ENCODE results near the gene PABPC1L2A. TPM values are rescaled to one million over a fixed set of nuclear protein-coding genes. Genes with fewer than 3 reads are reported as not detected.

The PABPC1L2A gene
- total RNA-seq, 1 experiment from 2014 or later: 0.52 TPM

DNA sequence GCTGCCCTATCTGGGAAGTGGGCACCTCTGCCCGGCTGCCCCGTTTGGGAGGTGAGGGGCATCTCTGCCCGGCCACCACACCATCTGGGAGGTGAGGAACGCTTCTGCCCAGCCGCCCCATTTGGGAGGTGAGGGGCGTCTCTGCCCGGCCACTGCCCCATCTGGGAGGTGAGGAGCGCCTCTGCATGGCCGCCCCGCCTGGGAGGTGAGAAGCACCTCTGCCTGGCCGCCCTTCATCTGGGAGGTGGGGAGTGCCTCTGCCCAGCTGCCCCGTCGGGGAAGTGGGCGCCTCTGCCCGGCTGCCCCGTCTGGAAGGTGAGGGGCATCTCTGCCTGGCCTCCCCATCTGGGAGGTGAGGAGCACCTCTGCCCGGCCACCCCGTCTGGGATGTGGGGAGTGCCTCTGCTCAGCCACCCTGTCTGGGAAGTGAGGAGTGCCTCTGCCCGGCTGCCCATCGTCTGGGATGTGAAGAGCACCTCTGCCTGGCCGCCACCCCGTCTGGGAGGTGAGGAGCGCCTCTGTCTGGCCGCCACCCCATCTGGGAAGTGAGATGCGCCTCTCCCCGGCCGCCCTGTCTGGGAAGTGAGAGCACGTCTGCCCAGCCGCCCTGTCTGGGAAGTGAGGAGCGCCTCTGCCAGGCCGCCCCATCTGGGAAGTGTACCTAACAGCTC is 9.8 kb downstream of the PABPC1L2A start:
- no peak overlapping the region for H3K14ac ChIP-seq (ENCODE audit: insufficient read depth, low read length)
- H4K8ac ChIP-seq (replicated peaks; ENCODE audit: insufficient read length, low read depth, low read length): no peak overlapping the region
- no peak overlapping the region for H3K18ac ChIP-seq (ENCODE audit: insufficient read length, low read depth, low read length)
- Mint-ChIP-seq H3K4me1 (no peaks in the 10 kb centered on the region), H3K9me3 (peaks cover 62 to 66% of the 10 kb centered on the region in 2 experiments), H3K36me3 (ENCODE audit: insufficient read depth in 1 of 3, low read depth in 3 of 3) (peaks cover 3 to 15% (median 7%) of the 10 kb centered on the region in 3 experiments; a peak in 3 of 7 replicates), H3K4me3 (no peak overlapping the region), H3K27ac (no peak overlapping the region; a peak in 1 of 7 replicates), H3K27me3 (ENCODE audit: low read depth) (peaks cover 28% of the 10 kb centered on the region)
- no peak overlapping the region for H3T11ph ChIP-seq (ENCODE audit: low read length)
- H3K79me2 ChIP-seq (ENCODE audit: insufficient read depth, low read length): no peaks in the 10 kb centered on the region
- no peak for DNase-seq
- no peak overlapping the region for H2AK5ac ChIP-seq (ENCODE audit: insufficient read length, low read length)
- H4K5ac ChIP-seq (ENCODE audit: insufficient read length, low read depth, low read length): no peak overlapping the region
- H4K91ac ChIP-seq (ENCODE audit: insufficient read length, low read depth, low read length): no peak overlapping the region
- peaks cover 9% of the 10 kb centered on the region for H3K9me3 ChIP-seq (ENCODE audit: control insufficient read depth, low read depth, low read length)
- no peaks in the 10 kb centered on the region for H4K20me1 ChIP-seq (ENCODE audit: control insufficient read depth, insufficient read depth, insufficient read length)
- H3K56ac ChIP-seq (ENCODE audit: insufficient read length, low read depth, low read length): no peak overlapping the region
- no peak overlapping the region for H3K27ac ChIP-seq (ENCODE audit: insufficient read length, low read depth, low read length)
- no peak overlapping the region for H2BK20ac ChIP-seq (ENCODE audit: low read depth, low read length, poor library complexity, severe bottlenecking)
- no peak overlapping the region for H2BK120ac ChIP-seq (ENCODE audit: low read depth, low read length, poor library complexity, severe bottlenecking)
- no peak overlapping the region for H2BK15ac ChIP-seq (ENCODE audit: low read depth, low read length)
- no peaks in the 10 kb centered on the region for H3K23me2 ChIP-seq (ENCODE audit: insufficient read length, low read depth, low read length, poor library complexity, severe bottlenecking)
- H2BK5ac ChIP-seq (ENCODE audit: insufficient read length, low read length): no peak overlapping the region
- no peak overlapping the region for H2BK12ac ChIP-seq (ENCODE audit: insufficient read length, low read depth, low read length)
- no peaks in the 10 kb centered on the region for H3K4me1 ChIP-seq (ENCODE audit: insufficient read depth, low read length)
- no peaks in the 10 kb centered on the region for H3K79me1 ChIP-seq (ENCODE audit: insufficient read depth, low read depth, low read length, poor library complexity, severe bottlenecking)
- H3K27me3 ChIP-seq (ENCODE audit: insufficient read depth, low read length): no peaks in the 10 kb centered on the region
- no peak overlapping the region for H3K4me2 ChIP-seq (ENCODE audit: insufficient read depth, insufficient read length, low read length)
- H3K4ac ChIP-seq (ENCODE audit: low read depth, low read length): no peak overlapping the region
- H2AFZ ChIP-seq (ENCODE audit: low read length): no peak overlapping the region
- TF ChIP-seq, protein P1, sequence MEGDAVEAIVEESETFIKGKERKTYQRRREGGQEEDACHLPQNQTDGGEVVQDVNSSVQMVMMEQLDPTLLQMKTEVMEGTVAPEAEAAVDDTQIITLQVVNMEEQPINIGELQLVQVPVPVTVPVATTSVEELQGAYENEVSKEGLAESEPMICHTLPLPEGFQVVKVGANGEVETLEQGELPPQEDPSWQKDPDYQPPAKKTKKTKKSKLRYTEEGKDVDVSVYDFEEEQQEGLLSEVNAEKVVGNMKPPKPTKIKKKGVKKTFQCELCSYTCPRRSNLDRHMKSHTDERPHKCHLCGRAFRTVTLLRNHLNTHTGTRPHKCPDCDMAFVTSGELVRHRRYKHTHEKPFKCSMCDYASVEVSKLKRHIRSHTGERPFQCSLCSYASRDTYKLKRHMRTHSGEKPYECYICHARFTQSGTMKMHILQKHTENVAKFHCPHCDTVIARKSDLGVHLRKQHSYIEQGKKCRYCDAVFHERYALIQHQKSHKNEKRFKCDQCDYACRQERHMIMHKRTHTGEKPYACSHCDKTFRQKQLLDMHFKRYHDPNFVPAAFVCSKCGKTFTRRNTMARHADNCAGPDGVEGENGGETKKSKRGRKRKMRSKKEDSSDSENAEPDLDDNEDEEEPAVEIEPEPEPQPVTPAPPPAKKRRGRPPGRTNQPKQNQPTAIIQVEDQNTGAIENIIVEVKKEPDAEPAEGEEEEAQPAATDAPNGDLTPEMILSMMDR (conservative IDR thresholded peaks at IDR 0.05): no peak
- H3K9ac ChIP-seq (ENCODE audit: extremely low read depth, insufficient read length, low read length): no peak overlapping the region
- WGBS (ENCODE audit: extremely low coverage, insufficient read length, low lambda C conversion rate): no CpG with 5 or more reads among the region's 31 CpGs
- H3K23ac ChIP-seq (ENCODE audit: insufficient read length, low read depth, low read length): no peak overlapping the region

All from H9 (cell line).